Measurements from ENCODE around the gene DEPP1.
A peak's percentile ranks its signal among the peaks of the same experiment; 100 is the strongest.
"Not testable (repeated sequence)": the region's sequence is repeated elsewhere in the genome, so short reads cannot be mapped to it uniquely, and the experiment has no call there.

The DEPP1 gene, protein sequence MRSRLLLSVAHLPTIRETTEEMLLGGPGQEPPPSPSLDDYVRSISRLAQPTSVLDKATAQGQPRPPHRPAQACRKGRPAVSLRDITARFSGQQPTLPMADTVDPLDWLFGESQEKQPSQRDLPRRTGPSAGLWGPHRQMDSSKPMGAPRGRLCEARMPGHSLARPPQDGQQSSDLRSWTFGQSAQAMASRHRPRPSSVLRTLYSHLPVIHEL

DNA sequence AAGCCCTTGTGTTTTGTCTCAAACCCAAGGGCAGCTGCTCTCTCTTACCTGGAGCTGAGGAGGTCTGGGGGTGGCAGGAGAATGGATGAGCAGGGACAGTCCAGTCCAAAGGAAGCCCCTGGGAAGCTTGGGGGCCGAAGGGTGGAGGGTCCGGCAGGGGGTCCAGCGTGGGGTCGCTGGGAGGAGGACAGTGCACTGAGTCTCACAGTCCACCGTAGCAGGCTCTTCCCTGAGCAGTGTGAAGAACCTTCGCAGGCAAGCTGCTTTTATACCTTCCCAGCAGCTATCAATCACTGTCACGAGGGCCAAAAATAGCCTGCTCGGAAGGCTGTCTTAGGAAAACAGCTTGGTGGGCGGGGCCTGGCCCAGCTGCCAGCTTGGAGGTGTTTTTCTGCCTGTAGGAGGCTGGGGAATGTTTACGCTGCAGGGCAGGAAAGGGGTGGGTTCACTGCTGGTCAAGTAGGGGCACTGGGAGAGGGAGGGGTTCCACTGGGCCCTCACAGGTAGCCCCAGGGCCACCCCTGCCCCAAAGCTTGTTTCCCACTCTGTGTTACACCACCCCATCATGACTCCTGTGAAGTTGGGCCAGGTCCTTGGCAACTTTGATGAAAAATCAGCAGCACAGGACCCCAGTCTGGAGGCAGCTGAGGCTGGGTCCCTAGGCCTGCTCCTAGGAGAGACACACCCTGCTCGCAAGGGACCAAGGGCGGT, at the start of gene DEPP1:
Gene DEPP1, minus strand, starts transcription at position 240 of the 711 bp plus-strand sequence. CDS start 779 bp downstream, outside the sequence.
- peak; percentile 76 for DNase-seq

DNA sequence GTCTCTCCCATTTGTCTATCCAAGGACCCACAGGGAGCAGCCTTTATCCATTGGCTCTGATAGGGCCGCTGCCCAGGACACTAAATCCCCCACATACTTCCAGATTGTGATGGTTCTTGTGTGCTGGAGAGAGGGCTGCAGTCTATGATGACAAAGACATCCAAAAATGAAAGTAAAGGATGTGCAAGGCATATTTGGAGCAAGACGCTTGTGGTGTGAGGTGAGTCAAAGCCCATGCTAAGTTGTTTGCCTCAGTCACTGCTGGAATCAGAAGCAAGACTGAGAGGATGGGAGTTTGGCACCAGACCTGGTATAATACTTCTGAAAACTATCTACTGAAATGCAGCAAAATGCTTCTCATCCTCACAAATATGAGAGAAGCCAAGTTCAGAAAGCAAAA, 44.8 kb upstream of the DEPP1 start:
- DNase-seq, result no peak

DNA sequence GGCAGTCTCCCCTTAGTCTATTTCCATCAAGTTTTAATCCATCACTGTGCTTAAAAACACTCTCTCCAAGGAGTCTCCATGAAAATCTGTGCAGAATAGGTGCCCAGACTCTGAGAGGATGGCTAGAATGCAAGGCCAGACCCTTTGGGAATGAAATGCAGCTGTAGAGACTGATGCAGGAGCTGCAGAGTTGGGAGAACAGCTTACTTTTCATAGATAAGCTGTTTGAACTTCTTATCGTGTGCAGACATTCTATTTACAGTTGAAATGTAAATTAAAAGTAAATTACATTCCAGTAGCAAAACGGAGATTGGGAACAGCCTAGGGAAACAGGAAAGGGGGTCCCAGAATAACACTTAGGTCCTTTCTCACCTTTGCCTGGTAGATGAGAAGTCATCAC, 37.0 kb upstream of the DEPP1 start:
- DNase-seq, result no peak

DNA sequence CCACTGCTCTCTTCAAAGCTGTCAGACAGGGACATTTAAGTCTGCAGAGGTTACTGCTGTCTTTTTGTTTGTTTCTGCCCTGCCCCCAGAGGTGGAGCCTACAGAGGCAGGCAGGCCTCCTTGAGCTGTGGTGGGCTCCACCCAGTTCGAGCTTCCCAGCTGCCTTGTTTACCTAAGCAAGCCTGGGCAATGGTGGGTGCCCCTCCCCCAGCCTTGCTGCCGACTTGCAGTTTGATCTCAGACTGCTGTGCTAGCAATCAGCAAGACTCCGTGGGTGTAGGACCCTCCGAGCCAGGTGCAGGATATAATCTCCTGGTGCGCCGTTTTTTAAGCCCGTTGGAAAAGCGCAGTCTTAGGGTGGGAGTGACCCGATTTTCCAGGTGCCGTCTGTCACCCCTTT, 35.9 kb upstream of the DEPP1 start:
- DNase-seq, result not testable (repeated sequence)

DNA sequence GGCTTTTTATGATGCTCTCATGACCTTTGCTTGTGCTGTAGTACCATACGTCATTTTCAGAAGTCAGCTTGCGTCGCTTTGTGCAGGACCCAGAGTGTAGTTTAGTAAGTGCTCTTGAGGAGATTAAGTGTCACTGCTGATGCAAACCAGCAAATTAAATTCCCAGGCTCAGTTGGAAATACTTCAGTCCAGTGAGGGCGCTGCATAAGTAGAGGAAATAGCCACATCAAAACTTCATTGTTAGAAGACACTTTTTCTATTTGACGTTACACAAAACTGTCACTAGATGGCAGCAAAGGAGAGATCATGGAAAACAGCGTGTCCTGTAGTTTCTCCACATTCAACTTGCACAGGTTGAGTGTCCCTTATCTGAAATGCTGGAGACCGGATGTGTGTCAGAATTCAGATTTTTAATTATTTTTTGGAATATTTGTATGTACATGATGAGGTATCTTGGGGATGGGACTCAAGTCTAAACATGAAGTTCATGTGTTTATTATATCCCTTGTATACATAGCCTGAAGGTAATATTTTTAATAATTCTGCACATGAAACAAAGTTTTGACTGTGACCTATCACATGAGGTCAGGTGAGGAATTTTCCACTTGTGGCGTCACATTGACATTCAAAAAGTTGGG, 30.0 kb upstream of the DEPP1 start:
- DNase-seq, result peak; percentile 32

DNA sequence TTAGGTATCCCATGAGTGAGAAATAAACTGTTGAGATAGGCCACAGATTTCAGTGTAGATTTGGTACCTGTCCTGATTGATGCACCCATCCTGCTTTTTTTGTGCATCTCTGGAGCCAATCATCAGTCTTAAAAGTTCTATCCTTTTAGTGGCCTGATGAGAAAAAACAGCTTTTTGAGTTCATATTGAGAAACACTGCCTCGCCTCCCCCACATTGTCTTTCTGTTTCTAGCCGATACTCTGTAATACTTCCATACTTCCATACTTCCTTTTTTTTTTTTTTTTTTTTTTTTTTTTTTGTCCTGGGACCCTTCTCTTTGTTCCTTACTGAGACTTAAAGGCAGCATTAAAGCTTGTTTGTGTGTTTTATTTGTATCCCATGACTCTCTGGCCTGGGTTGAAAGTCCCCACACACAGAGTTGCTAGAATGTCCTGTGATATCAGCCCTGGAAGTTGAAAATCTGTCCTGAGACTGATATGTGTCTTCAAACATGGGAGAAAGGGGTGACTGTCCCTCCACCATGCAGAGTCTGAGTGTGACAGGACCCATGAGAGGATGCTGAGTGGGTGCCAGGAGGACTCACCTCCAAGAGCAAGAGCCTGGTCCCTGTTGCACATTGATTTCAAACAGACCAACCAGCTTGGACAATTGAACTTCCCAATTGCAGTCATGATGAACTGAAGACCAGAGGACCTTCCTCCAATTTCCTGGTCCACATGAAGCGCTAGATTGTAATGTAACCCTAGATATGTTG, 27.8 kb upstream of the DEPP1 start:
- DNase-seq, result no peak

DNA sequence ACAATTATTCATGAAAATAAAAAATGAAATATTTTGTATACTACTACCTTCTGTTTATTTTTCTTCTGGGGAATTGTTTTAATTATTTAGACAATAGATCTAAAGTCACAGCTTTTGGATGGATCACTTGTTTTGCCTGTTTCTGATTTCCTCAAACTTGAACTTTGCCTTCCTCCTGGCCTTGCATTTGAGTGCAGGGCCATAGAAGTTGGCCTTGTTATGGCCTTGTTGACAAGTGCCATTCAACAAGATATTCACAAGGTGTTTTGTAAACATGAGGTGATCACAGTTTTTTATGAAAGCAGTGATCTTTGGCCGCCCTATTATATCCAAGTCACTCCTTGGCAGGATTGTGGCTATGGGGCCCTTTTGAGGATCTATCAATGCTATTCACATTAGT, 26.7 kb upstream of the DEPP1 start:
- no peak for DNase-seq

DNA sequence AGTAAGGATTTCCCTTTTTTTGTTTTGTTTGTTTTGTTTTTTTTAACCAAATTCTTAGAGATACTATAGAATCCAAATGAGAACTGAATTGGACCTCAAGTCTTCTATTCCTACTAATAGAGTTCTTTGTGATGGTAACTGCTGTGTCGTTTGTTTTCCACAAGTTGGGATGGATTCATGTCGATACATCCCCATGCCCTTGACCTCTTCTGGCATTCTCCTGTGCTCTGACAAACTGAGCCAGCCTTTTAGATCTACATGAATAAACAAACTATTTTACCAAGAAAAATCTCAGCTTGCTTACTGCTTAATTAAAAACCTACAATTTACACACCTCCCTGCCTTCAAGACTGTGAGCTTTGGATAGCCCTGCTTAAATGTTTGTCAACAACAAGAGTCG, 26.1 kb upstream of the DEPP1 start:
- DNase-seq, result no peak

DNA sequence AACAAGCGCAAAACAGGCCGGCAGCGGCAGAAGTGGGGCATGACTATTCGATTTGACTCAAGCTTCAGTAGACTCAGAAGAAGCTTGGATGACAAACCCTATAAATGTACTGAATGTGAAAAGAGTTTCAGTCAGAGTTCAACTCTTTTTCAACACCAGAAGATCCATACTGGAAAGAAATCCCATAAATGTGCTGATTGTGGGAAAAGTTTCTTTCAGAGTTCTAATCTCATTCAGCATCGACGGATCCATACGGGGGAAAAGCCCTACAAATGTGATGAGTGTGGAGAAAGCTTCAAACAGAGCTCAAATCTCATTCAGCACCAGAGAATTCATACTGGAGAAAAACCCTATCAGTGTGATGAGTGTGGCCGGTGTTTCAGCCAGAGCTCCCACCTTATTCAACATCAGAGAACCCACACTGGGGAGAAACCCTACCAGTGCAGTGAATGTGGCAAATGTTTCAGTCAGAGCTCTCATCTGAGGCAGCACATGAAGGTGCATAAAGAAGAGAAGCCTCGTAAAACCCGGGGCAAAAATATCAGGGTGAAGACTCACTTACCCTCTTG, 24.9 kb upstream of the DEPP1 start:
- DNase-seq, result no peak

DNA sequence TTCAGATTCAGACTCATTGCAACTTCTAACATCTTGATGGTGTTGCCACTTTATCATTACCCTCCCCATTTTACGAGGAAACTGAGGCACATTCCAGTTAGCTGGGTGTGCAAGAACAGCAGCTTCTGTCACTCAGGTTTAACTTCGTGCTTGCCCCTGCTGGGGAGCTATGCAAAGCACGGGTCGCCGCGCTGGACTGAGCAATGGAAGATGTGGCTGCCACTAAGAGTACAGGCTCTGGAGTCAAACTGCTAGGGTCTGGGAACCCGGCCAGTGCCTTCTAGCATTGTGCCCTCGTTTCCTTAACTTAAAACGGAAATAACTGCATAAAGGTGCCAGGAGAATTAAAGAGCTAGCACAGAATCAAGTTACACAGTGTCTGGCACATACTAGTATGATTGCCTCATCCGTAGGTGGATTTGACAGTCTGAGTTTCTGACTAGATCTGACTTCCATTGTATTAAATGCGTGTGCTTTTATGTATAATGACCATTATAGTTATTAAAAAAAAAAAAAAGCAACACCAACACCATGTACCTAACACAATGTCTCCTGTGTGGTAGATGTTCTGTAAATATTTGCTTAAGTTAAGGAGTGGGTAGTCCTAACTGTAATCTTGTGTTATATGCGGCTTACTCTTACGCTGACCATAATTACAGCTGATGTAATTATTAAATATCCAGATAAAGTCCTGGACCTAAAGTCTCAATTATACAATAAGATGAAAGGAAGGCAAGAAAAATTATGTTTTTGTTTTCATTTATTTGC, 23.0 kb upstream of the DEPP1 start:
- peak; percentile 26 for DNase-seq

DNA sequence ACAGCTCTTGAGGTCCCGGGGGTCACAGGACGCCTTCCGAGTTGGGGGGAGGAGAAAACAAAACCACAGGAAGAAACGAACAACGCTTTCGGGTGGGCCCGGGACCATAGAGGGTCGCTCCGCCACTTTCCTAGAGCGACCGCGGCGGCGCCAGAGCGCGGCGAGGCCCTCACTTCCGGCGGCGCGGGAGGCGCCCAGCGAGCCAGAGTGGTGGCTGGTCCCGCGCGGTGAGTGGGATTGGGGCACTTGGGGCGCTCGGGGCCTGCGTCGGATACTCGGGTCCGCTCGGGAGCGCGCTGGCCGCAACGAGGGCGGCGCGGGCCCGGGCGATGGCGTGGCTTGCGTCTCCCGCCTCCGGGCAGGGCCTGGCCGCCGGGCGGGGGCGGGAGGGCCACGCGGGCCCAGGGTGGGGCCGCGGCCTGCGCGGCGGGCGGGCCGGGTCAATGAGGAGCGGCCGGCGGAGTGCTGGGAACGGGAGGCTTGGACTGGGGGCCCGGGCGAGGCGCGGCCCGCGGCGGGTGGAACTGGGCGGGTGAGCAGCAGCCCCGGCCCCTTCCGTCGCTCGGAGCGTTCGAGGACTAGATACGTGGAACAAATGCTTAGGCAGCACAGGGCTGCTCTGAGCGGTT, 22.3 kb upstream of the DEPP1 start, which contains the start of gene ZNF22:
Gene ZNF22, plus strand, starts transcription at position 172 of the 629 bp plus-strand sequence. CDS start 2,446 bp downstream, outside the sequence.
- no peak for DNase-seq

DNA sequence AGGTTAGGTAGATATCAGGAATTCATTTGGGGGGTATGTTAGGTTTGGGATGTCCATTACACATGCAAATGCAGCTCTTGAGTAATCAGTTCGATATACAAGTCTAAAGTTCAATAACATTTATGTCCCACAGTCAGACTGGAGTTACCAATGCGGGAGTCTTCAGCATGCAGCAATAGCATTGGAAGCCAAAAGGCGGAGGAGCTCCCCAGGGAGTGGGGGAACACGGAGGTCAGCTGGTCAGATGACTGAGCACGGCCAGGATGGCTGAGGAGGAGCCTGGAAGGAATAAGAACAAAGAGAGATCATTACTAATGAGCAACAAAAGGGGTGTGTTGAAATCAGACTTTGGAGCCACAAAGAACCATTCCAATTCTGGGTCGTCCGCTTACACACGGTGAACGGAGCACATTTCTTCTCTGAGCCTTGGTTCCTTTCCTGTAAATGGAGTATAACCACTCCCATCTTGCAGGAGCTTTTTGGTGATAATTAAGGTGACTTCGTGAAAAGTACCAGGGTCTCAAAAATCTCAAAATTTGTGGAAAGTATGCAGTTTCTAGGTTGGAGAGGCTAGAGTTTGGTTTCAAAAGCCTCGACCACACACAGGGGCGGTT, 21.6 kb upstream of the DEPP1 start:
- DNase-seq, result no peak

DNA sequence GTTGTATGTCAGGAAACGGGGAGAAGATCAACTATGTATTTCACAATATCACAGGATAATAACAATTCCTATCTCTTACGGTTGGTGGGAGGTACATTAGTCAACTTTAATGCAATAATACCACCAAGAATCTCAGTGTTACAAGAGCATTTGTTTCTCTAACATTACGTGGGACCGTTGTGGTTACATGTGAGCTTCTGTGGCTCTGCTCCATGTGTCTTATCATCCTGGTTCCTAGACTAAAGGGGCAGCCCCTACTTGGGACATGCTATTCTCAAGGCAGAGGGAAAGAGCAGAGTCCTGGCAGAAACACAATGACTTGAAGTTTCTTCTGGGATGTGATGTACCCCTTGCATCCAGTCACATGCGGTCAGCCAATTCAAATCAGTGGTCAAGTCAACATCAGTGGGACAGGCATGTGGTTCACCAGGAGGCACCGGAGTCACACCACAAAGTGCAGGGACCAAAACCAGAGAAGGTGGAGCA, 19.6 kb upstream of the DEPP1 start:
- DNase-seq, result no peak

DNA sequence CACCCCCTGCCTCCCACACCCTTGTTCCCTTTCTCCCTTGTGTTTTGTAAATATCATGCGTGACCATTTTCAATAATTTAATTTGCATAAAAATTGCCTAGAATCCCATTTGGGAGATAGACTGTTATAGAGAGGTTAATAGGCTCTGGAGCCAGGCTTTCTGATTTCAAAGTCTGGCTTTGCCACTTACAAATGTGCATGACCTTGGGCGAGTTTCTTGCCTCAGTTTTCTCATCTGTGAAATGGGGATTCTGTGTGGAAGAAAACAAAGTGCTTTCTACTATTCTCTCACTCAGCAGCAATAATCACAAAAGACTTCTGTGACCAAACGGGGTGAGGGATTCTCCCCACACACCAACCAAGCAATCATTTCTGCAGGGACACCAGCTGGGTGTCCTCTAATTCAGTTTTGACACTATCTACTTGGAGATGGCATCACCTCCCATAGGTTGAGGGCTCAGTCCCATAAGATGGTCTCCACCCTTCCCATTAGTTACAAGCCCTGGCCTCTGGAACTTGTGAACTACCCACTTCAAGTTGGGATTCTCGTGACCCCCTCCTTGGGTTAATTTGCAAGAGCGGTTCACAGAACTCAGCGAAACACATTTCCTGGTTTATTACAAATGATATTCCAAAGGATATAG, 18.6 kb upstream of the DEPP1 start:
- no peak for DNase-seq

DNA sequence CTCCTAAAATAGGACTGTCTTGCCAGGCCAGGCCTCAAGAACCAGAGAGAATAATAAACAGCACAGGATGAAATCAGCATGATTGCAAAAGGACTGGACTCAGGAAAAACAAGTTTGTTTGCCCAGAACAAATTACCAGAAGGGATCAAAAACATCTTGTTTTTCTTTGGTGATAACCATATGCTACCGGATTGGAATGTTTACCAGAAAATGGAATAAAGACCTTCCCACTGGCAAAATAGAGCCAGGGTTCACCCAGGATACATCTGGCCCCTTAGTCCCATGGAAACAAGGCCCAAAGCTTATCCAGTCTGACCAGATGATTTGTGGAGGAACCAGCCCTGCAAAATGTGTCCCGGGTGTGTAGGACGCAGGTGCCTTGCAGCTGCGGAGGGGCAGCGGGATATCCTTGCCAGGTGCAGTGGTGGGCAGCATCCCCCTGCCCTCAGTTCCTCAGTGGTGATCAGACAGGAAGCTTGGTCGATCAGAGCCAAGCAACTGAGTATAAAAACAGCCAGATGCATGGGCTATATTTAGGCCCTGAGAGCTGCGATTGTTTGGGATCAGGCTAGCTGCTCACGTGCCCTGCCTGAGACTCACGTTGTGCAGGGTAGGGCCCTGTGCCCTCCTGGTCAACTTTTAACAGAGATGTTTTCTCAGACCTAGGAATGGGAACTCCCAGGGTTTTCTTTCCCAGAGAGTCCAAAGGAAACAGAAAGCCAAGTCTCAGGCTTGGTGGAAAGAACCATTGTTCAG, 17.5 kb upstream of the DEPP1 start:
- no peak for DNase-seq

DNA sequence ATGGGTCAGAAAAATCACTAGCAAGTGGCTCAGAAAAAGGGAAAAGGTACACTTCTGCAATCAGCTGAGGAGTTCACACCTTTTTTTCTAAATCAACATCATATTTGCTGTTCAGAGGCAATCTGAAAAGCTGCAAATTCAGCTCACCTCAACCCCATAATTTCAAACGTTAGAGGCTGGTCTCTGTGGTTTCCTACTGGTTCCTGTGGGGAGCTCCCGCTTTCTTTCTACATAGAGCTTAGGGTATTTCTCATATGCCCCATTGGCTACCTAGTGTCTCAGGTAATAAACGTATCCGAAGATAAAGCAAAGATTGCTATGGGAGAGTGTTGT, 16.9 kb upstream of the DEPP1 start:
- no peak for DNase-seq

DNA sequence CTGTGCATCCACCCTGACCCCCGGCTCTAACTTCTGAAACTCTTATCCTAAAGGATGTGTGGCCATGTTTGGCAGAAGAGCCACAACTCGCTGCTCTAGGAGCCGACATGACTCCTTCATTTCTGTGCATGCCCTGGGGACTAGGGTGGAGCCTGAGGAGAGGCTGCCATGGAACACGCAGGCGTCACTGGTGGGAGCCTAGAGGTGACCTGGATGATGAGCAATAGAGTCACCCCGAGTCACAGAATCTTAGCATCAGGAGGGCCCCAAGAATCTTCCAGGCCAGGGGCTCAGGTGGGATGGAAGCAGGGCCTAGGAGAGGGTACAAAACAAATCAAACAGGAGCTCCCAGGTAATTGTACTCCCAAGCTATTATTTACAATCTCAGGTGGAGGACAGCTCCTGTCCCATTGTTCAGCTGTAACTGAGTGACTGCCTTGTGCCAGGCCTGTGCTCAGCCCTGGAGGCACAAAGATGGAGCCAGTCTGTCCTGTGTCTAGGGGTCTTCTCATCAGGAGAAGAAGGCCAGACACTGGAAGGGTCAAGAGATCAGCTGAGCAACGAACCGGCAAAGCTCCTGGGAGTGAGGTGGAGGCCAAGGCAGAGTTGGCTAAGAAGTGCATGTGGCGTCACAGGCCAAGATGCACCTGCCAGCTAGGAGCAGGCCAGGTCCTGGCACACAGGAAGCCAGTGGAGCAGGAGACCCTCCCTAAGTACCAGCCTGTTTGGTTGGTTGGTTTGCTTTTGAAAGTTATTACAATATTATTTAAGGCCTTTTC, 16.3 kb upstream of the DEPP1 start:
- DNase-seq, result no peak

DNA sequence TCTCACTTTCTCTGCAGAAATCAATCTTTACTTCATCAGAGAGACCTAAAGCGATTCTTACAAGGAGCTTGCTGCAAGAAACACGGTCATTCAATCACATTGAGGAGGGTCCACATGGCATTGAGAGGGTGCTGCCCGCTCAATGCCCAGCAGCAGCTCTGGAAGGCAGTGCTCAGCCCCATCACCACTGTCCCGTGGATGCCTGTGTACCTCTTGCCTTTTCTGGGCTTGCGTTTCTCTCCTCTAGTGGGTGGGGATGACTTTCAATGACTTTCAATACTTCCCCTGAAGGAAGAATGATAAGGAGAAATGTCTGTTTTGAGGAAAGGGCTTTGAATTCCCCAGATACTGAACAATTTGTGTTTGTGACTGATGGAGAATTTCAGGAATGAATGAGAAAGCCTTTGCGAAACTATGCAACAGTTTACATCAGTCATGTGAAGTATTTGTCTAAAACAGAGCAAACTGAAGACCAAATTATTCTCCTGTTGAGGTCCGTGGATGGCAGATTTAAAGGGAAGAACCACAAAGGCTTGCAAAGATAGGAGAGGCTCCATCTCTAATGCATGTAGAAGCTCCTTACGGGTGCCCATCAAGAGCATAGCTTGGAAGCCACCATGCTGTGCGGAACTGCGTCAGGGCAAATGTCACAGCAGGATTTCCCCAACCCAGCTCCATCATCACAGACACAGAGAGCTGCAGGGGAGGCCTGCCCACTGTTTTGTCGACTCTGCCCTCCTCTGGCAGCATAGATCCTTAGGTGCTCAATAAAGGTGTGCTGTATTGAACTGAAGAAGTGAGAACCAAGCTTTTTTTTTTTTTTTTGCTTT, 15.5 kb upstream of the DEPP1 start:
- no peak for DNase-seq
